Tracheal epithelial cell (primary cell): ENCODE measurements around the gene CSNK1A1L. TPM values are rescaled to one million over a fixed set of nuclear protein-coding genes. Genes with fewer than 3 reads are reported as not detected.

Experiments
- total RNA-seq: library from RNA; depleted of rRNA; stranded (reverse); fragments of >200 nt; gene quantifications from 2 replicates; pipeline ENCODE4 v1.2.1, GENCODE V29; 2014

CSNK1A1L gene
- total RNA-seq = not detected in 2 replicates

GRCh38 chr13:37105251-37105714 lies at the start of gene CSNK1A1L:
CSNK1A1L (minus strand) TSS chr13:37105664; CDS start chr13:37105256, 408 bp downstream.

GRCh38 chr13:37058910-37059847 lies 46.3 kb downstream of the CSNK1A1L start, which contains the start of gene SUPT20H:
SUPT20H (minus strand) TSS chr13:37059688; CDS start chr13:37051490, 8,198 bp downstream.

Other genes with a start within 250 kb of the CSNK1A1L start
- gene SMAD9, start 185.4 kb downstream of the CSNK1A1L start, total RNA-seq = 0.24 and 0.43 TPM in 2 replicates
- gene ALG5, start 106.3 kb downstream of the CSNK1A1L start, total RNA-seq = 40.5 and 48.4 TPM in 2 replicates
- gene EXOSC8, start 104.9 kb downstream of the CSNK1A1L start, total RNA-seq = 42.9 and 44.8 TPM in 2 replicates
- gene SUPT20H, start 46.0 kb downstream of the CSNK1A1L start, total RNA-seq = 30.1 and 33.7 TPM in 2 replicates